Suprapubic skin (tissue), 3 donors: ENCODE data around the gene STXBP5L.

Source experiments
- POLR2A ChIP-seq, 2 donors: fragments of 450-650 bp; IDR thresholded peaks; one replicate each; pipeline ENCODE4 v1.6.1; 2017; ENCODE audit warnings: antibody characterized with exemption in 2 of 2, mild to moderate bottlenecking in 2 of 2, moderate library complexity in 2 of 2
- TF ChIP-seq, protein P1 (sequence below), 2 donors: fragments of 200-600 bp in 1 of 2; fragments of 450-650 bp in 1 of 2; sonication (generic) in 1 of 2; IDR thresholded peaks; one replicate each; pipeline ENCODE4 v1.5.1; 2016 to 2019; ENCODE audit warnings: antibody characterized with exemption in 2 of 2, mild to moderate bottlenecking in 1 of 2, moderate library complexity in 1 of 2

DNA sequence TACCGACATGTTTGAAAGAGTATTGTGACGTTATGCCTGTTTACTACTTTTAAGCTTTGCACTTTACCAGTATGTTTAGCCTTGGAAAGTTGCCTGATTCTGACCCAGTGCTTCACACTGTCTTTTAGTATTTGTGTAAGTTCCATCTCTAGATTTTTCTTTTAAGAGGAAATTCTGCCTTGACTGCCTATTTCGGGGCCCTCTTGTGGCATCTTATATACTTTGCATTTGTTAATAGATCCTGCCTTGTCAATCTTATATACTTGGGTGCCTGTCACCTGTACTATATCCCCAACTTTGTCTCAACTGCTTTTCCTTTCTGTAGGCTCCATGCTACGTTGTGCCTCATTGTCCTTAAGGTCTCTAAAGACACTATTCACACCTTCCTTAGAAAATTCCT lies 244.6 kb downstream of the STXBP5L start:
- TF ChIP-seq, protein P1, sequence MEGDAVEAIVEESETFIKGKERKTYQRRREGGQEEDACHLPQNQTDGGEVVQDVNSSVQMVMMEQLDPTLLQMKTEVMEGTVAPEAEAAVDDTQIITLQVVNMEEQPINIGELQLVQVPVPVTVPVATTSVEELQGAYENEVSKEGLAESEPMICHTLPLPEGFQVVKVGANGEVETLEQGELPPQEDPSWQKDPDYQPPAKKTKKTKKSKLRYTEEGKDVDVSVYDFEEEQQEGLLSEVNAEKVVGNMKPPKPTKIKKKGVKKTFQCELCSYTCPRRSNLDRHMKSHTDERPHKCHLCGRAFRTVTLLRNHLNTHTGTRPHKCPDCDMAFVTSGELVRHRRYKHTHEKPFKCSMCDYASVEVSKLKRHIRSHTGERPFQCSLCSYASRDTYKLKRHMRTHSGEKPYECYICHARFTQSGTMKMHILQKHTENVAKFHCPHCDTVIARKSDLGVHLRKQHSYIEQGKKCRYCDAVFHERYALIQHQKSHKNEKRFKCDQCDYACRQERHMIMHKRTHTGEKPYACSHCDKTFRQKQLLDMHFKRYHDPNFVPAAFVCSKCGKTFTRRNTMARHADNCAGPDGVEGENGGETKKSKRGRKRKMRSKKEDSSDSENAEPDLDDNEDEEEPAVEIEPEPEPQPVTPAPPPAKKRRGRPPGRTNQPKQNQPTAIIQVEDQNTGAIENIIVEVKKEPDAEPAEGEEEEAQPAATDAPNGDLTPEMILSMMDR (IDR thresholded peaks at IDR 0.05) = no peak
- no peak for TF ChIP-seq POLR2A (IDR thresholded peaks at IDR 0.05)
